MG63 (cell line): Measurements from ENCODE around the gene TTC28. TPM values are rescaled to one million over a fixed set of nuclear protein-coding genes. Genes with fewer than 3 reads are reported as not detected.
"Not testable (repeated sequence)": the region's sequence is repeated elsewhere in the genome, so short reads cannot be mapped to it uniquely, and the experiment has no call there.

Source experiments
- DNase-seq: peaks from one replicate; pipeline ENCODE4 v3.0.0-alpha.2; 2020
- H3K27me3 ChIP-seq: fragments of 250-450 bp; sonication (Bioruptor Pico); 2 replicates; pipeline ENCODE4 v1.5.1; 2020; ENCODE audit warnings: mild to moderate bottlenecking, moderate library complexity
- H3K36me3 ChIP-seq: fragments of 250-450 bp; sonication (Bioruptor Pico); 2 replicates; pipeline ENCODE4 v1.5.1; 2020; ENCODE audit warnings: mild to moderate bottlenecking, moderate library complexity
- H3K4me3 ChIP-seq: fragments of 250-450 bp; sonication (Bioruptor Pico); 2 replicates; pipeline ENCODE4 v1.5.1; 2020; ENCODE audit warnings: mild to moderate bottlenecking, moderate library complexity
- H3K9me3 ChIP-seq: fragments of 250-450 bp; sonication (Bioruptor Pico); 2 replicates; pipeline ENCODE4 v1.5.1; 2020; ENCODE audit warnings: mild to moderate bottlenecking, moderate library complexity
- total RNA-seq: library from RNA; depleted of rRNA; stranded (reverse); fragments of >200 nt; shearing (Covaris generic); gene quantifications from 2 replicates; pipeline ENCODE4 v1.2.3, GENCODE V29; 2014; ENCODE audit warnings: low replicate concordance

TTC28 gene
- total RNA-seq, 1 experiment from 2014 or later = 3.1 TPM

DNA sequence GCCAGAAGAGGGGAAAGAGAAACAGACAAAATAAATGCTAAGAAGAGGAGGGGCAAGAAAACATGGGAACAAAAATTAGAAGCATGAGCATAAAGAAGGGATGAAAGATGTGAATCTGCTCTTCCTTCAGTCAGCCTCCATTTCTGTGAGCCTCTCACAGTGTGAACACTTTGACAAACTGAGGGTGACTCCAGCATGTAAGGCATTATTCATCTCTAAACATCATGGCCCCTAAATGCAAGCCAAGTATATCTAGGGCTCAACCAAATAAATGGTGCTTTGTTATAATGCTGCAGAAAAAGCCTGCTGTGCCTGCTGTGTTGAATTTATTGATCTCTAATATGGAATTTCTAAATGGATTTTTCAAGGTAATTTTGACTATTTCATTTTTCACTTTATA lies 281.3 kb downstream of the TTC28 start:
- Histone ChIP-seq H3K36me3 (no peaks in the 10 kb centered on the region), H3K27me3 (no peaks in the 10 kb centered on the region), H3K4me3 (no peak overlapping the region), H3K9me3 (no peaks in the 10 kb centered on the region)
- no peak for DNase-seq

DNA sequence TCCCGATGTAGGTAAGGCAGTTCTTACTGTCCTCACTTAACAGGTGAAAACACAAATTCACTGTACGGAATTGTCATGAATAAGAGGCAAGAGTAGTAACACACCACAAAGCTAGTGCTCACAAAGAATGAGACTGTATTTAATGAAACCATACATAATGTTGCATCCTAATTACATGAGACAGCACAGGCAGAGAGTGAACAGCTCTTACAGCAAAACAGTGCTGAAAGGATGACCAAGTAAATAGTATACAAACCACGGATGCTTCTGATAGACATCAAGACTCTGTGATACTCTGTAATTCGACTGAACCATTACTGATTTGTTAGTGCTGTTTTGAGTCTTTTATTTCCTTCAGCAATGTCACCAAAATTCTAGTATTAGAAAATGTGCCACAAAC lies 282.3 kb downstream of the TTC28 start:
- no peak for DNase-seq
- Histone ChIP-seq H3K27me3 (no peaks in the 10 kb centered on the region), H3K4me3 (no peak overlapping the region), H3K36me3 (no peaks in the 10 kb centered on the region), H3K9me3 (no peaks in the 10 kb centered on the region)

DNA sequence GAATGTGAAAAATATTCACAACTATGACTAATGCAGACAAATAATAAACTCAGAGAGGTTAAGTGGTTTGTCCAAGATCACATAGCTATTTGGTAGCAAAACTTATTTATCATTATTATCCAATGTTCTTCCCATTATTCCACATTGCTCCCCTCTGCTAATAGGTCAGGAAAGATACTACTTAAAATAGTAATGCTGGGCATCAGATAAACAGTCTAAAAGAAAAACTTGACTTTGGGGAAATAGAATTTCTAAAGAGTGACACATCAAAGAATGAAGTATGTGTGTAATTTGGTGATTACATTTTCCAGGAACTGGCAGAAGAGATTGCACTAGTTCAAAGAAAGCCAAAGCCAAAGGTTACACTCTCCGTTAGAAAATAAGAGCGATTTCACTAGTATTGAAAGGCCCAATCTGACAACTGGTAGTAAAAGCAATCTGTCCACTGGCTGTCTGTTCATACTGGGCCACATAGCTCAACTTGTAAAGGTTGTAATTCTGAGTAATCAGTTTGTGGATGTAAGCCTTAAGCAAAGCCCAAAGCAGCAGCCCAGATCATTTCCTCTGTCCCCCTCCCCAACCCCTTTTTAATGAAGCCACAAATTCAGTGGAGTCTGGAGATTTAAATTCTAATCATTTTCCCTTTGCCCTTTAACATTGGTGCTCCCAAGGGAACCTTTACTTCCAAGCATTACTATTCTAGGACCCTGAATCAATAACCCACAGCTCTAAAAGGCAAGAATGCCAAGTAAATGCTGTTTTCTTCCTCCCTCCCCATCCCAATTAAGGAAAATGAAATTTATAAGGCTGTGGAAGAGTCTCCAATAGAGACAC lies 283.5 kb downstream of the TTC28 start:
- peak; percentile 13 for DNase-seq
- H3K27me3 ChIP-seq = no peaks in the 10 kb centered on the region

DNA sequence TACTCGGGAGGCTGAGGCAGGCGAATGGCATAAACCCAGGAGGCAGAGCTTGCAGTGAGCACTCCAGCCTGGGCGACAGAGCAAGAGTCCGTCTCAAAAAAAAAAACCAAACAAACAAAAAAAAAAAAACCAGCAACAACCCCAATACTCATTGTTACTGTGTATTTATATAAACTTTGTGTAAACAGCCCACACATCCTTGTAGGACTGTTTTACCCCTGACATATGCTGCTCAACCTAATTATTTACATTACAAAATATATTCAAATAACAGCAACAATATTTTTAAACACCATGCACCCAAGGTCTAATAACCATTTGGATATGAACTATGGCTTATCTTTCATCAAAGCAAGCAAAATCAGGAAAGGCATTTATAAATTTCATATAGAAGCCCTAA lies 284.1 kb downstream of the TTC28 start:
- Histone ChIP-seq H3K9me3 (no peaks in the 10 kb centered on the region), H3K36me3 (no peaks in the 10 kb centered on the region), H3K27me3 (no peaks in the 10 kb centered on the region), H3K4me3 (no peak overlapping the region)
- no peak for DNase-seq

More for the DNA sequence above, 283.5 kb downstream of the TTC28 start:
- no peak overlapping the region for H3K4me3 ChIP-seq
- no peaks in the 10 kb centered on the region for H3K9me3 ChIP-seq
- H3K36me3 ChIP-seq = no peaks in the 10 kb centered on the region

DNA sequence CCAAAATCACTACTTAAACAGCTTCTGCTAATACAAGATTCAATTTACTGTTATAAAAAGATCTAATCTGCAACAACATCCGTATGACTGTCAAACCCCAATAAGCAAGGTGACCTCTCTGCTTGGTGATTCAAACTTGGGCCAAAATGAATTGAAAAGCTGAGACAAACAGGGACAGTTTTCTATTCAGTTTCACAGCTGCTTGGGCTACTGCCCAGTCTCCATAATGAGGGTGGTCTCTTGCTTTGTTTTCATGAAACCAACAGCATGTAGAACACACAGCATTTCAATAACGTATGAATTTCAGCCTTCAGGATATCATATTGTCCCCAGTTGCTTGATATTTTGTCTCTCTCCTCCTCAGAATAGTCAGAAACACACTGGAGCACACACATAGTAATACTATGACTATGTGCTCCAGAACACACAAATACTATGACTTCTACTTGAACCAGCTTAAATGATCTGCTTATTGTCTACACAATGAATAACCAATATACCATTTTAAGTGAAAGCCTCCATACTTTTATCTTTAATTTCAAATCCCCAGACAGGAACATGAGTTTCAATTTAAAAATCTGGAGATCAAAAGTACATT lies 285.0 kb downstream of the TTC28 start:
- no peaks in the 10 kb centered on the region for H3K27me3 ChIP-seq

DNA sequence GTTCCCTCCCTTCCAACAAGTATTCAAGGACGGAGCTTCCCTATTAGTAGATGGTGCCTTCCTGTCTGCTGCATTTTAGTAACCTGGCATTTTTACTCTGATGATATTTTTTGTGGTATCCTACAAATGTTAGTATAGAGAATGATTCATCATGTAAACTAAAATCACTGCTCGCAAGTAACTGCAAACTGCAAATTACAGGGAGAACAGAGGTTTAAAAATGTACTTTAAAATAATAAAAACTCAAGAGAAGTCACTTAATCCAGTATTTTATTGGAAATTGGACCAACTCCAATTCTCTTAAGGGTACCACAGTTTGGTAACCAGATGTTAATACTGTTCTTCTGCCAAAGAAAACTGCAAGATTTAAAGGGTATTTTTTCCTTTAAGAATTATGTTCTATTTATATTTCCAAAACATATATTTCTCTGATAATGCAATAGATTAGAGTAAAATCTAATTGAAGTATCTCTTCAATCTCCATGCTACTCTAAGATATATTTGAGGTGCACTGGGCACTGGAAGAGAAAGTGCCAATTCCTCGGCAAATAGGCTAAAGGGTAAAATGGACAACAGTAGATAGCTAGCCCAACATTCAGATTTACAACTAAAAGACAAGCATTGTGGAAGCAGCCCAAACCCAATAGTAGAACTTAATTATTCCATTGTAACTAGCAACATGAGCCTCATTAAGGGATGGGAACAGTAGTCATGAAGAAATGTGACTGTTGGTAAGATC lies 298.0 kb downstream of the TTC28 start:
- Histone ChIP-seq H3K27me3 (no peaks in the 10 kb centered on the region), H3K36me3 (no peaks in the 10 kb centered on the region), H3K4me3 (no peak overlapping the region), H3K9me3 (no peaks in the 10 kb centered on the region)
- no peak for DNase-seq

More for the DNA sequence above, 285.0 kb downstream of the TTC28 start:
- Histone ChIP-seq H3K4me3 (no peak overlapping the region), H3K36me3 (no peaks in the 10 kb centered on the region), H3K9me3 (no peaks in the 10 kb centered on the region)
- no peak for DNase-seq

DNA sequence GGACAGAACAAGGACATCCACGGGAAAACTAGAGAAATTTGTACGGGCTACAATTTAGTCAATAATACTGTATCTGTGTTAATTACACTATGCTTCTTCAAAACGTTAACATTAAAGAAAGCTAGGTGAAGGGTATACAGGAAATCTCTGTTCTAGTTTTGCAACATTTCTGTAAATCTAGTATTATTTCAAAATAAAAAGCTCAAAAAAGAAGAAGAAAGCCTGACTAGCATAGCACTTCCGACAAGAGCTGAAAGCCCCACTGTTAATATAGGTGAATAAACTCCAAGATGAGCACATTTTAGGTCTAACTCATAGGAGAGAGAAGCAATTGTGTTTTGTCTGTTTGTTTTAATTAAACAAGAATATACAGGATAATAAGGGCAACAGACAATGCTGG lies 299.7 kb downstream of the TTC28 start:
- H3K9me3 ChIP-seq = no peaks in the 10 kb centered on the region
- H3K36me3 ChIP-seq = no peaks in the 10 kb centered on the region
- no peak for DNase-seq
- no peaks in the 10 kb centered on the region for H3K27me3 ChIP-seq
- no peak overlapping the region for H3K4me3 ChIP-seq

DNA sequence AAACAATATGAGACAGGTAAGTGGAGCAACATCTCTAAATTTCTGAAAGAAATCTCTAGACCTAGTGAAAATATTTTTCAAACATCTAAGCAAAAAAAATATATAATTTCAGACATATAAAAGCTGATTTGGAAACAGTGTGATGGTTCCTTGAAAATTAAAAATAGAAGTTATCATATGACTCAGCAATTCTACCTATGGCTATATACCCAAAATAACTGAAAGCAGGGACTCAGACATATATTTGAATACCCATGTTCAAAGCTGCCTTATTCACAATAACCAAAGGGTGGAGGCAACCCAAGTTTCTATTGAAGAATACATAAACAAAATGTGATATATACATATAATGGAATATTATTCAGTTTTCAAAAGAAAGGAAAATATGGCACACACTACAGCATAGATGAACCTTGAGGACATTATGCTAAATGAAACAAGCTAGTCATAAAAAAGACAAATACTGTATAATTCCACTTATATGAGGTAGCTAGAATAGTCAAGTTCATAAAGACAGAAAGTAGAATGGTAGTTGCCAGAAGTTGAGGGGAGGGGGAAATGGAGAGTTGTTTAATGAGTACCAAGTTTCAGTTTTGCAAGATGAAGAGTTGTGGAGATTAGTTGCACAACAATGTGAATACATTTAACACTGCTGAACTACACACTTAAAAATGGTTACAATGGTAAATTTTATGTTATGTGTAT lies 300.4 kb downstream of the TTC28 start:
- no peaks in the 10 kb centered on the region for H3K9me3 ChIP-seq
- no peak for DNase-seq
- H3K4me3 ChIP-seq = no peak overlapping the region
- H3K27me3 ChIP-seq = no peaks in the 10 kb centered on the region
- no peaks in the 10 kb centered on the region for H3K36me3 ChIP-seq

DNA sequence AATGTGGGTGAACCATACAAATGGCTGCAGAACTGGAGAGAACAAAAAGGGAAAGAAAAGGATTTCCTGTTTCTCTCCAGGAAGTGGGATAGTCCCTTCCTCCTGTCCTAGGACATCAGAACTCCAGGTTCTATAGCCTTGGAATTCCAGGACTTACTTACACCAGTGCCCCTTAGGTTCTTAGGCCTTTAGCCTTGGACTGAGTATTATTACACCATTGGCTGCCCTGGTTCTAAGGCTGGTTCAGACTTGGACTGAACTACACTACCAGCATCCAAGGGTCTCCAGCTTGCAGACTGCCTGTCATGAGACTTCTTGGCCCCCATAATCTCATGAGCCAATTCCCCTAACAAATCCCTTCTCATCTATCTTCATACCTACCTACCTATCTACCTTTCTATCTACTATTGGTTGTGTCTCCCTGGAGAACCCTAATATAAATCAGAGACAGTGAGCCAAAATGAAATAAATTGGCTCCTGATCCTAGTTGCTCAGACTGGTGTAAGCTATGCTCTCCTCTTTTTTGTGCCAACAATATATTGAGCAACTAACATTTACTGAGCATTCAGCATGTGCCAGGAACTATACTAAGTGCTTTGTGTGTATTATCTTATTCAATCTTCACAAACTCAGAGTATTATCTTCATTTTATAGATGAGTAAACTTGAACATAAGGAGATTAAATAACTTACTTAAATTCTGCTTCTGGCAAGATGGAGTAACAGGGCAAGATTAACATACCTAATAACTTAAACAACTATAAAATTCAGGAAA lies 303.7 kb downstream of the TTC28 start:
- Histone ChIP-seq H3K27me3 (no peaks in the 10 kb centered on the region), H3K36me3 (no peaks in the 10 kb centered on the region), H3K4me3 (no peak overlapping the region), H3K9me3 (no peaks in the 10 kb centered on the region)
- DNase-seq = no peak

DNA sequence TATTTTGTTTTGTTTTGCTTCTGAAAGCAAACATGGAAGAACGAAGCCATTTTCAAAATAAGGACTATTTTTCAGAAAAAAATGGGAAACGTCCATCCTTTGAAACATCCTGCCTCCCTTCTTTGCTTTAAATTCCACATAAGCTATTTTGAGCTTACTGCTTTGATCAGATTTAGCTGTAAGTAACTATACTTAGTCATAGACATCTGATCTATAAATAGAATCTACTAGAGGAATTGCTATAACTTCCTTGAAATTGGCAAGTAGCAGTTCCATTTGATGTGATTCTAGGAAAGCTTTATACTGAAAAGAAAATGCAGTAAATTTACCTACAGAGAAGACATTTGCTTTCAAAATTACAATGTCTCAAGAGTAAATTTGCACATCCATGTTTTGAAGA lies 305.8 kb downstream of the TTC28 start:
- Histone ChIP-seq H3K27me3 (no peaks in the 10 kb centered on the region), H3K9me3 (peaks cover 4% of the 10 kb centered on the region; the same call in 1 of the 2 replicates), H3K36me3 (no peaks in the 10 kb centered on the region), H3K4me3 (no peak overlapping the region)
- no peak for DNase-seq

DNA sequence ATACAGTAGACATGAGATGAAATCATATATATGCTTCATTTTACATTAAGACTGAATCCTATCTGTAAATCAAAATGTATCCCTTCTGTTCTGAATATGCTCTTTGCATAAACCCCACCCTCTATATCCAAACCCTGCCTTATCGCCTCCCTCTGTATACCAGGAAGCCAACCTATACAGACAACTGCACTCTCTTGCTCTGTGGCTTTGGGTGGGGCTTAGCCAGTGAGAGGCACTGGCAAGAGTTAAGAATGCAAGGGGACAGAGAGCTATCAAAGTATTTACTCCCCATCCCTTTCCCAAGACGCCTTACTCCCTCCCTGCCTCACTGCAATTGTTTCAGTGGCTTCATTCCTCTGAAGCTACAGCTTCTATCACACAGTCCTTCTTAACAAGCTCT lies 309.8 kb downstream of the TTC28 start:
- Histone ChIP-seq H3K4me3 (no peak overlapping the region), H3K27me3 (no peaks in the 10 kb centered on the region), H3K9me3 (peaks cover 7% of the 10 kb centered on the region; the same call in 1 of the 2 replicates), H3K36me3 (no peaks in the 10 kb centered on the region)
- DNase-seq = no peak

DNA sequence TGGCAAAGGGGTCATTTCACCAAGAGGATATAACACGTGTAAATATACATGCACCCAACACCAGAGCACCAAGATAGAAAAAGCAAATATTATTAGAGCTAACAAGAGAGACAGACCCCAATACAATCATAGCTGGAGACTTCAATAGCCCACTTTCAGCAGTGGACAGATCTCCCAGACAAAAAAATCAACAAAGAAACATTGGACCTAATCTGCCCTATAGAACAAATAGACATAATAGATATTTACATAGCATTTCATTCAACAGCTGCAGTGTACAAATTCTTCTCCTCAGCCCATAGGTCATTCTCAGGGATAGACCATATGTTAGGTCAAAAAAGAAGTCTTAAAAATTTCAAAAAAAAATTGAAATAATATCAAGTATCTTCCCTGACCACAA lies 312.8 kb downstream of the TTC28 start:
- Histone ChIP-seq H3K4me3 (no peak overlapping the region), H3K36me3 (peaks cover 5% of the 10 kb centered on the region; the same call in 1 of the 2 replicates), H3K27me3 (no peaks in the 10 kb centered on the region), H3K9me3 (peaks cover 9% of the 10 kb centered on the region)
- no peak for DNase-seq

DNA sequence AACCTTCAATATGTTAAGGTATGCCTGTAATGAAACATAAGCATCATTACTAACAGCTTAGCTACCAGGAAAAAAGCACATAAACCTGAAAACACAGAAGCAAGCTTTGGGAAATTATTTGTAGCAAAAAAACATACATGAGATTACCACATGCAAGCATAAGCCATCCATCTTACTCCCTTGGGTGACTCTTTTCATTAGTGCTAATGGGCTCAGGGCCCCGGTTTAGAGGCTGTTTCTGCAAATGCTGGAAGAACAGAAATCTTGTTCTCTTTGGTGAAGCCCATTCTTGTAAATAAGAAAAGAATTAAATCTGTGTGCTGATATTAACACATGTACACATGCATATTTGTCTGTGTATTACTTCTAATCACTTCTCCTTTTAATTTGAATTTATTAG lies 314.3 kb downstream of the TTC28 start:
- no peak overlapping the region for H3K4me3 ChIP-seq
- peaks cover 9% of the 10 kb centered on the region for H3K9me3 ChIP-seq
- no peak for DNase-seq
- peaks cover 5% of the 10 kb centered on the region; the same call in 1 of the 2 replicates for H3K36me3 ChIP-seq
- H3K27me3 ChIP-seq = no peaks in the 10 kb centered on the region

DNA sequence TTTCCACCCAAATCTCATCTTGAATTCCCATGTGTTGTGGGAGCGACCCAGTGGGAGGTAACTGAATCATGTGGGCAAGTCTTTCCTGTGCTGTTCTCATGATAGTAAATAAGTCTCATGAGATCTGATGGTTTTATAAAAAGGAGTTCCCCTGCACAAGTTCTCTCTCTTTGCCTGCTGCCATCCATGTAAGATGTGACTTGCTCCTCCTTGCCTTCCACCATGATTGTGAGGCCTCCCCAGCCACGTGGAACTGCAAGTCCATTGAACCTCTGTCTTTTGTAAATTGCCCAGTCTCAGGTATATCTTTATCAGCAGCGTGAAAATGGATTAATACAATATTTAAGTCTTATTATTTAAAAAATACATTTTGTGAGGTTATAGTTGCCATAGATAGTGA lies 315.5 kb downstream of the TTC28 start:
- not testable (repeated sequence) for H3K4me3 ChIP-seq, DNase-seq, H3K36me3 ChIP-seq, H3K27me3 ChIP-seq, H3K9me3 ChIP-seq

DNA sequence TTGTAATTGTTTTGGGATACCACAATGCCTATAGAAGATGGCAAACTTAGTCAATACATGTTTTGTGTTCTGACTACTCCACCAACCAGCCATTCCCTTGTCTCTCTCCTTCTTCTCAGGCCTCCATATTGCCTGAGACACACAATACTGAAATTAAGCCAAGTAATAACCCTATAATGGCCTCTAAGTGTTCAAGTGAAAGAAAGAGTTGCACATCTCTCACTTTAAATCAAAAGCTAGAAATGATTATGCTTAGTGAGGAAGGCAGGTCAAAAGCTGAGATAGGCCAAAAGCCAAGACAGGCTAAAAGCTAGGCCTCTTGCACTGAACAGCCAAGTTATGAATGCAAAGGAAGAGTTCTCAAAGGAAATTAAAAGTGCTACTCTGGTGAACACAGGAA lies 318.7 kb downstream of the TTC28 start:
- no peak for DNase-seq
- Histone ChIP-seq H3K27me3 (no peaks in the 10 kb centered on the region), H3K4me3 (no peak overlapping the region), H3K9me3 (peaks cover 2% of the 10 kb centered on the region), H3K36me3 (peaks cover 5% of the 10 kb centered on the region; the same call in 1 of the 2 replicates)

DNA sequence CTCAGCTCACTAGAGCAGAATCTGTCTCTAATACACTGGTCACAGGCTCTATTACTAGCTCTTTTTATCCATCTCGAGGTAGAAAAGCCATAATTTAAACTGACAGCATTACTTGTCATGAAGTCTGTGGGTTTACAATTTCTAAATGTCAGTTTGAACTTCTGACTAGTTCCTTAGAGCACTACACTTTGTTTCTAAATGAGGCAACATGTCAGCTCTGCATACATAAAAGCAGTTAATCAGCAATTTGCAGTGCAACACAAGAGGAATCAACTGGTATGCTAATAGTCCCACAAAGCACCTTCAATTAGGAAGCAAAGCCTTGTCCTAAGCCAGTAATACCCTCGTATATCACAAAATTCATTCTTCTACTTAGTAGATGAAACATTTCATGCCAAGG lies 321.3 kb downstream of the TTC28 start:
- no peaks in the 10 kb centered on the region for H3K27me3 ChIP-seq
- H3K36me3 ChIP-seq = no peaks in the 10 kb centered on the region
- no peak for DNase-seq
- H3K4me3 ChIP-seq = no peak overlapping the region
- peaks cover 2% of the 10 kb centered on the region for H3K9me3 ChIP-seq
